M059J (cell line): ENCODE measurements around the gene SFXN1. TPM values are rescaled to one million over a fixed set of nuclear protein-coding genes. Genes with fewer than 3 reads are reported as not detected.

ENCODE experiments used
- DNase-seq: peaks from one replicate; pipeline ENCODE4 v3.0.0-alpha.2; 2012; ENCODE audit warnings: low read depth
- total RNA-seq: library from RNA; depleted of rRNA; stranded (reverse); fragments of >200 nt; shearing (Covaris generic); gene quantifications from 2 replicates; pipeline ENCODE4 v1.2.3, GENCODE V29; 2014

The SFXN1 gene
- total RNA-seq, 1 experiment from 2014 or later: 156 TPM

DNA sequence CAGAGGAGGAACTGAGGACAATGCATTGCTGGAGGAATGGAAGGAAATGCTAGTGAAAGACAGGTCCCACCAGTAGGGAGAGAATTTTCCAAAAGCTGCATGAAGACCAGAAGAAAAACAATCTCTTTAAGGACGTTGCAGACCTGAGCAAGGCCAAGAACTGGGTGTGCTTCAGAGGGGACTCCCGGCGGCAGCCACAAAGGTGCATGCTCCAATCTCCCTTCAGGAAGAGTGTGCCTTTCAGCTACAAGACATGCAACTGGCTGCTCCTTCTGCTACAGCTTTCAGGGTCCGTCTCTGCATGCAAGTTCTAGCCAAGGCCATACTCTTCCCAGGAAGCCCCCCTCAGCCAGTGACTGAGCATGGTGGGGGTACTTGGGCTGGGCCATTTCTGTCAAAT is 62.9 kb downstream of the SFXN1 start:
- DNase-seq: no peak

DNA sequence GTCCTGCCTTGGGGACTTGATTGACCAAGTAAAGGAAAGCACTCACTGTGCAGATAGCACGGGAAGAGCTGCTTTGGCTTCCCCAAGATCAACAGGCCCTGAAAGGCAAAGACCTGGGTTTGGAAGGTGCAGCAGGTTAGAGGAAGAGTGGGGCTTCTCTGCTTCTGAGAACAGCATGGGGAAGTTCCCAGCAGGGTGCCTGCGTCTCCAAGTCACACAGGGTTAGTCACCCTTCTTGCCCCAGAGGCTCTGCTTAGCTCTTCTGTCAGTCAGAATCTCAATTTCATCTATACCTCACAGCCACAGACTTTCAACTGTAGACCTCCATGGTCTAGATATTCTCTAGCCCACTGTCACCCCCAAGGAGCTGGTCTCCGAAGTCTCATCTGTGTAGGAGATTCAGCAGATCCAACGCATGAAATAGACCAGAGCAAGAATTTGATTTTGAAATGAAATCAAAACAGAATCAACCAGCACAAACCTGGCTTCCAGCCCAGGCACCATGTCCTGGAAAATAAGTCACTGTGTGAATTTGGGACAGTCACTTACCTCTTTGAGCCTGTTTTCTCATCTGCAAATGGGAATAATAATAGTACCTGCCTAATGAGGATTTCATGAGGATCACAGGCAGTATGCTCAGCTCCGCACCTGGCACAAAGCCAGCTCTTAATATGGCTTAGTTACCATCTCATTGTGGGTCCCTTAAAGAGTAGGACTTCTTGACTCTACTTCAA is 64.0 kb downstream of the SFXN1 start:
- peak; percentile 7 for DNase-seq

DNA sequence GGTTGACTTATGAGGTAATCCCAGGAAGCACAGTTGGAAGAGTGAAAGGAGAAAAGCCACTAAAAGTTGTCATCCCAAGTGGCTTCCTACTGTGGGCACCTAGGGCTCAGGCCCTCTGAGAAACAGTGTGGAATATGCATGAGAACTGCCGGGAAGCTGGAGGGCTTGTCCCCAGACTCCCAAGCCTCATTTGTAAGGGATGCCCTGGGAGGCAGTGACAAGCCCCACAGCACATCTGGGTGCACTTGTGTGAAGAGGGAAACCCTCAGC is 64.5 kb downstream of the SFXN1 start:
- no peak for DNase-seq

DNA sequence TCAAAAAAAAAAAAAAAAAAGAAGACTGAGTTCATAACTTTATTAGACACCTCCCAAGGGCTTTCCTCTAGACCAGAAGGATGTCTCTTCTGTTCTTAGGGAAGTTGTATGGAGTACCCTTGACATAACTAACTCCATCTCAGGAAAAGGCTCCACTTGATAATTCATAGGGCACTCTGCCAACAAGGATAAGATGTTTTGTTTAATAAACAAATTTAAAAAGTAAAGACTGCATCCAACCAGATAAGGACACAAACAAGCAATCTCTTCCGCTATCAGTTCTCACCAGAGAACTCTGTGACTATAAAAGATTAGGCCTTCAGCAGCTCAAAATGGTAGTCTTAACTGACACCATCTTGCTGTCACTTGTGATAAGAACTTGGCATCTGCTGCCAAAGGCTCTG is 65.8 kb downstream of the SFXN1 start:
- no peak for DNase-seq

DNA sequence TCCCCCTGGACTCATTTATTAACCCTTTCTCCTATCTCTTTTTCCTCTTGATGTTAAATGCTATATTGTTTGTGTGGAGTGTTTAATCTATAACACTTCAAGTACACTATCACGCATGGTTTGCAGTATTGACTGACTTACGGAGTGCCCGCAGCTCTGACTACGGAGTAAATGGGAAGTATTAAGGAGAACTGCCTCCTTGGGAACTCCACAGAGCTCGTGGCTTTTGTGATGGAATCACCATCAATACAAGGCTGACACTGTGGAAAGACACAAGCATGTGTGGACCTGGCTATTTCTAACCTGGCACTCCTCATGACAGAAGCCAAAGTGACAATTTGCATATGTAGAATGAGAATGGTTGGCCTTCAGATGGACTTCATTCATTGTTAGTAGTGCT is 66.2 kb downstream of the SFXN1 start:
- no peak for DNase-seq

DNA sequence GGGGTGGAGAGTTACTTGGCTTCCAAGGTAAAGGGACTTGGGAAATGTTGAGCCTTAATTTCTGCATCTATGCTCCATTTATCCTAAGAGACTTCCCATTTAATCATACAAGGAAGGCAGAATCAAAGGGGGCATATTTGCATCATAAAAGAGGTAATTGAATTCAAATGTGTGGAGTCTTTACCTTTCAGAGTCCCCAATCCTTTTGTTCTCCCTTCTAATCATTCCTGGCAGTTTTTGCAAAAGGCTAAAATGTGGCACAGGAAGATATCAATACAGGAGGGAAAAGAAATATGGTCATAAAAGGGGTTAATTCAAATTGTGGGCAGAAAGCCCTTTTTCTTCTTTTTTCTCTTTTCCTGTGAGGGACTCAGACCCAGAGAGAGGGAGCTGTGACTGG is 69.5 kb downstream of the SFXN1 start:
- no peak for DNase-seq

DNA sequence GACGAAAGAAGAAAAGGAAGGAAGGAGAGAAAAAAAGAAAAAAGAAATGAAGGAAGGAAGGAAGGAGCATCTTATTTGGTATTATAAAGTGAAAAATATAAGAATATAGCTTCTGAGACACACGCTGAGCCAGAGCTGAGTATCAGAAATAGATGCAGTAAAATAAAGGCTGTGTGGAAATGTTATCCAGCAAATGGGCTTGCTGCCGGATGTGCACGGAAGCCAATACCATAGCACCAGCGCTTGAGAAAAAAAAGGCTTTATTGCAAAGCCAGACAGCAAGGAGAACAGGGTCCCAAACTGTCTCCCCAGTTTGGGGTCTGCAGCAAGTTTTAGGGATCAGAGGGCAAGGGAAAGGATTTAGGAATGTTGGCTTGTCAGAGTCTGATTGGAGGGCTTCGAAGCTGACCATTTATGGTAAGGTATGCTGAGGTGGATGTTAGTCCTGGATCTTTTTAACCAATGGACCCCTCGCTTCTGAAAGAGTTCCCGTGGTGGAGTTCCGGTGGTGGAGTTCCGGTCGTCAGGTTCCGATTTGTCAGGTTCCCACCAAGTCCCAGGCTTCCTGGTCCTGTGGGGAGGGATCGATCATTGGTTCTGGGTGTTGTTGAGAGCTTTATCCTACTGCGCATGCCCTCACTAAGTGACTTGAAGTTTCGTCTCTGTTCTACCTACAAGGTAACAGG is 70.4 kb downstream of the SFXN1 start:
- no peak for DNase-seq

DNA sequence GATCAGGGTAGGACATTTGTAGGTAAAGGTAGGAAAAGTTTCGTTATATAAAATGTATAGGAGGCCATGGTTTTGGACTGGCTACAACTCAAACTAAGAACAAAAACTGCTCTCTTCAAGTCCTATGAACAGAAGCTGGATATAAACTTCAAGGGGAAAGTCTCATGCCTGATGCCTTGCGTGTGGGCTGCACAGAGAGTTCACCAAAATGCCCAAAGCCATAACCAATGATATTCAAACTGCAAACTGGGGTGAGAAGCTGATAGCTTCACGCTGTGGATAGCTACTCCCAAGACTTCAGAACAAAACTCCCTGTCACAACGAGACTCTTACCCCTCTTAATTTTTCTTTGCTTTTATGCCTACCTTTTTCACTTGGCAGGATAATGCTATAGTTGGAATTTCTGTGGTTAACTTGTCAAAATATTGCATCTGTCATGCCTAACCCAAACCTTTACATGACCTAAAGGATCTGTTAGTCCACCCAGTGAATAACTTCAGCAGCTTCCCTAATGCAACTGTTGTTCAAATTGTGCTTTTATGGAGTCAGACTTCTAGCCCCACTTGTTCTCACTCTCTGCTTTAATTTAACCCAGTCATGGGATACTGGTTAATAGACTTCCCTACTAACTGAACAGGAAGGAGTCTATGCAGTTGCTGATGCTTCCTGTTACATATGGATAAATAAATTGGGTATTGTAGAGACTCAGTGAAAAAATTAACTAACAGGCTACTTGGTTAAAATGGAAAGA is 71.9 kb downstream of the SFXN1 start:
- no peak for DNase-seq

DNA sequence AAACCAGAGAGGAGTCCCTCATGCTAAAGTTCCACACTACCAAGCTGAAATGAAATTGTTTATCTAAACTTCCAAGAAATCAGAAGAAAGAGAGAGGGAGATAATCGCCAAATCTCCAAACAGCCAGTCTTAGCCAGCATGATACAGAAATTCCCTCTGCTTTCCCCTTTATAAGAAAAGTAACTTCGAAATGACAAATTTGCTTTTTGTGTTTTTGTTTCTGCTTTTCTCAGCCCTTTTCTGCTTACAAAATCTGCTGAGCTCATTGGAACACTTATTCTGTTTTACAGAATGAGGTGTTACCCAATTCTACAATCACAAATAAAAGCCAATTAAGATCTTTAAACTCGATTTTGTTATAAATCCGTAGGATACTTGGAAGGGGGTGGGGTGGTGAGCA is 72.9 kb downstream of the SFXN1 start:
- DNase-seq: no peak

DNA sequence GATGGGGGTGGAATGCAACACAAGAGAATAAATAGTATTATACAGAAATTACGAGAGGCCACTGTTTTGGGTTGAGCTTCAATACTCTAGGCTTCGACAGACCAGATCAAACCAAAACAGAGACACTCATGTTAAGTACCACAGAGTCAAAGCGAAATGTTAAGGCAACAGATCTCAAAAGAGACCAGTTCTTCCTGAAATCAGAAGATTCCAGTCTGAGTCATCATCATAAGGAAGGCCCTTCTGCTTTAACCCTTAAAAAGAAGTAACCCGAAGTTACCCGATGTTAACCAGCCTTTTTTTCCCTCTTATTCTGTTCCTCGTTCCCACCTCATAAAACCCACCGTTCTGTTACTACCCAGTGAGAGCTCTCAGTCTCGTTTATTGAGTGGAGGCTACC is 75.9 kb downstream of the SFXN1 start:
- no peak for DNase-seq

DNA sequence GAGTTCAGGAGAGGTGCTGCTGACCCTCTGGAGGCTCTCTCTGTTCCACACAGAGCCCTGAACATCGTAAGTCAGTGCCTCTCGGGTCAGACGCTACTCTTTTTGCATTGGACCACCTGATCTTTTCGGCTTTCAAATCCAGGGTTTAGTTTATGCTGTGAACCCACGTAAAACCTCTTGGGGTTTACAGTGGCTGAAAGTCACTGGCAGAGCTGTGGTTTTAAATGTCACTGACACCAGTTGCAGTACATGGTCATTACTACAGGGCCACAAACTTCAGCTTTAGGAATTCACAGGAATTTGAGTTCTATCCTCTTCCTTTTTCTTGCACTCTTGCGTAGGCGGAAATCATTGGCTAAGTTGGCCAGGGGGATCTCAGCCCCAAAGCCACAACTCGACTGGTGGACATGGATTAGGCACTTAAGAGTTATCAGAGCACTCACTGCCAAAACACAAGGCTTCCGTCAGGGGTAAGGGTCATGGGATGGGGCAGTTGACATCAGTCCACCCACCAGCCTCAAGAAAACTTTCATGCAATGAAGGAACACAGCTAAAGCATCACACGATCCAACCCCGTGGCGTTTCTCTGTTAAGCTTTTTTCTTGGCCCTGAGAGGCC is 76.9 kb downstream of the SFXN1 start:
- DNase-seq: no peak

DNA sequence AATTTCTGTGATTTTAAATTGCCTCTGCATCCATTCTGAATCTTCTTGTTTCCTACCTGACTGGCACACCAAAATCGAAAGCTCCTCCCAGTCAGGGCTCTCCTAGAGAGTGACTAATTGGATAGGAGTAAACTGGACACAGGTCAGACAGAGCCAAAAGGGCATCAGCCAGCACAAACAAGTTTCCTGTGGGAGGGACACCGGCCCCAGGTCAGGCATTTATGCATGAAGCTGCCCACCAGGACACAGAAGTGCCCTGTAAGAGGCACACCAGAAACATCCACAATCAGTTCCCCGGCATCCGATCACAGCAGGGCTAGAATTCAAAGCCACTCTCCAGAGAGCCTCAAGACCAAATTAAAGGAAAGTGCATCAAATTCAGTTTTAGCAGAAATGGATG is 78.4 kb downstream of the SFXN1 start:
- DNase-seq: no peak

DNA sequence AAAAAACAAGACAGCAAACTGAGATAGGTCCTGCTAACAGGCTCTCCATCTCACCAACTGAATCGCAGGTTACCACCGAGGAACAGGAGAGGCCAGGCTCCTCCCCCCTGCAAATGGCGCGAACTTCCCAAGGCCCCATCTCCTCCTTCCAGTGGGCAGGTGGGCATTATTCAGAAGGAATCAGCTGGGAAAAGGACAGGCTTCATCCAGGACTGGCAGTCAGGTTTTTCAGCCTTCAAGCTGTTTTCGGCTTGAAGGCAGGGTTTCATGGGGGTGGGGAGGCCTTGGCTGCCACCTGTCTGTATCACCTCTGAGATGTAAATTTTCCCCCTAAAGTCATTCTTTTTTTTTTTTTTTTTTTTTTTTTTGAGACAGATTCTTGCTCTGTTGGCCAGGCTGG is 79.4 kb downstream of the SFXN1 start:
- DNase-seq: no peak

DNA sequence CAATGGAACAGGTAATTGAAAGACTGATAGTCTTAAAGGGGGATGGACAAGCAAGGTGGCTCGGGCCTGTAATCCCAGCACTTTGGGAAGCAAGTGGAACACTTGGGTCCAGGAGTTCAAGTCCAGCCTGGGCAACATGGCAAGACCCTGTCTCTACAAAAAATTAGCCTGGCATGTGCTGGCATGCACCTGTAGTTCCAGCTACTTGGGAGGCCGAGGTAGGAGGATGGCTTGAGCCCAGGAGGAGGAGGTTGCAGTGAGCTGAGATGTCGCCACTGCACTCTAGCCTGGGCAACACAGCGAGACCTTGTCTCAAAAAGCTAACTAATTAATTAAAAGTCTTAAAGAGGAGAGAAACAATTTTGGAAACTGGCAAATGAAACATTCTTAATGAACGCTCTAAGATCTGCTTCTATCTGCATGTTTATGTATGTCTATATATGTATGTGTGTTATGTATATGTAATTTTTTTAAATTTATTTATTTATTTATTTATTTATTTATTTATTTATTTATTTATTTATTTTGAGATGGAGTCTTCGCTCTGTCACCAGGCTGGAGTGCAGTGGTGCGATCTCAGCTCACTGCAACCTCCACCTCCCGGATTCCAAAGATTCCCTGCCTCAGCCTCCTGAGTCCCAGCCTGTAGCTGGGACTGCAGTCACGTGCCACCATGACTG is 80.6 kb downstream of the SFXN1 start:
- no peak for DNase-seq

DNA sequence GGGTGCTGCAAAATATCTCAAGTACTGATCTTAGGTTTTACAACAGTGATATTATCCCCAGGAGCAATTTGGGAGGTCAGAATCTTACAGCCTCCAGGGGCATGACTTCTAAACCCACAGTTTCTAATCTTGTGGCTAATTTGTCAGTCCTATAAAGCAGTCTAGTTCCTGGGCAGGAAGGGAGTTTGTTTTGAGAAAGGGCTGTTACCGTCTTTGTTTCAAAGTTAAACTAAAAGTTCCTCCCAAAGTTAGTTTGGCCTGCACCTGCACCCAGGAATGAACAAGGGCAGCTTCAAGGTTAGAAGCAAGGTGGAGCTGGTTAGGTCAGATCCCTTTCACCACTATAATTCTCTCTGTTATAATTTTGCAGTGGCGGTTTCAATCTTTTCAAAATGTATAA is 81.7 kb downstream of the SFXN1 start:
- DNase-seq: no peak

DNA sequence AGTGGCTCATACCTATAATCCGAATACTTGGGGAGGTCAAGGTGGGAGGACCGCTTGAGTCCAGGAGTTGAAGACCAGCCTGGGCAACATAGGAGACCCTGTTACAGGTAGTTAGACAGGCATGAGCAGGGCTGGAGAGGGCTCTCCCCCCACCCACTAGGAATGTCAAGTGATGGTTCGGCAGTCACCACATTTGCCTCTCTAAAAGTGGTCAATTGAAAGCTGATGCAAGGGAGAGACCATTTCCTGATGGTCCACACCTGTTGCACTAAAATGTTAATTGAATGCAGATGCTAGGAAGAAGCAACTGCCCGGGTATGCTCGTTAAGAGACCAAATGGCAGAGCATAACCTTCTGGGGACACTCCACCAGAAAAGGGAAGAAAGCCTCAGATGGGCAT is 82.7 kb downstream of the SFXN1 start:
- no peak for DNase-seq

DNA sequence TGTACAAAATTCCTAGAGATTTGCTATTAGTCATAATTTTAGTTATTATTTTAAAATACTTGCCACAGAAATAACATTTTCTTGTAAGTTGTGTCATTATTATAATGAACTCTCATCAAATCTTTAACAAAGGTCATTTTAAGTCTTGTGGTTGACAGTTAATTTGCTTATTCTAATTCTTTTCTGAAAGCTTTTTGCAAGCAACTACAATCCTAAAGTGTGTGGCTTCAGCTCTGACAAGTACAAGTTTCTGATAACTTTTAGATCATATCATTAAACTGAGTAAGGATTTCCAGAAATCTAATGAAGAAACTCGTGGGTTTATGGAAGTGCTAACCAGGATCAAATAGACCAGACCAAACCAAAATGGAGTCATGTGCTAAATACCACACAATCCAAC is 86.4 kb downstream of the SFXN1 start:
- no peak for DNase-seq

DNA sequence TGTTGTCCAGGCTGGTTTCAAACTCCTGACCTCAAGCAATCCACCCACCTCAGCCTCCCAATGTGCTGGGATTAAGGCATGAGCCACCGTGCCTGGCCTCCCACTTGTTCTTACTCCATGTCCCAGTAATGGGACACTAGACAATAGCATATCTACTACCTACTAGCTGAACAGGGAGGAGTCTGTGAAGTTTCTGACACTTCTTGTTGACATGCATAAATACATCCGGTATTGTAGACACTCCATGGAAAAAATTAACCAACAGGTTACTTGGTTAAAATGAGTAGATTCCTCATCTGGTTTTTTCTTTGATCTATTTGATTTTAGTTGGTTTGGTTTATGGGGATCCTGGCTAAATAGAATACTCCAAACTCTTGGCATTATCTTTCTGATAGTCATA is 88.3 kb downstream of the SFXN1 start:
- no peak for DNase-seq

DNA sequence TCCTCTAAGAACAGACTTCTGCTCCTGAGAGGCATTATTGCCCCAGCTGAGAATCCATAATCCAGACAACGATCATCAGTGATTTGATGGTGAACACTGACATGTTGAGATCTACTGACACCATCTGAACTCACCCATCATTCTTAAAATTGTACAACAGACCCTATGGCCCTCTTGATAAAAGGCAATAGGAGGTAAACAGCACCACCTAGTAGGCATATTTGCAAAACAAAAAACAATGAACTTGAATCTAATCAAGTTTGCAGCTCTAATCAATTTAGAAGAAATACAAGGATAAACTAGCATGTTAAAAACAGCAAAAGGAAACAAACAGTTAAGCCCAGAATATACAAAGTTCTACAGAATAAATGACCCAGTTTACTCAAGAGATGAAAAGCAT is 89.6 kb downstream of the SFXN1 start:
- no peak for DNase-seq

DNA sequence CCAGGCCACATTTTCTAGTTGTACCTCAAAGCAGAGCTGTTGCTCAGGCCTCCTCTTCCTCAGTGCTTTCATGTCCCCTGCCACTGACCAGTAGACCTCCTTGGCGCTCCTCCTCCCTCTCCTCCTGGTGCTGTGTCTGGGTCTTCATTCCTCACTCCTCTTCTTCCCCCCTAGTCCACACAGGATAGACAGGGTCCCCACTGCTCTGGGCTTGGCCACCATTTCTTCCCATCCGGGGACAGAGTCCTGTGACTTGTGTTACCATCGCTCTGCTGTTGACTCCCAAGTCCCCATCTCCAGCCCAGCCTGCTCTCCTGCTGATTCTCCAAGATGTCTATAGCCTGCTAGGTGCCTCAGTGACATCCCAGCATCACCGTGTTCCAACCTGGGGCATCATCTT is 91.3 kb downstream of the SFXN1 start:
- DNase-seq: no peak

DNA sequence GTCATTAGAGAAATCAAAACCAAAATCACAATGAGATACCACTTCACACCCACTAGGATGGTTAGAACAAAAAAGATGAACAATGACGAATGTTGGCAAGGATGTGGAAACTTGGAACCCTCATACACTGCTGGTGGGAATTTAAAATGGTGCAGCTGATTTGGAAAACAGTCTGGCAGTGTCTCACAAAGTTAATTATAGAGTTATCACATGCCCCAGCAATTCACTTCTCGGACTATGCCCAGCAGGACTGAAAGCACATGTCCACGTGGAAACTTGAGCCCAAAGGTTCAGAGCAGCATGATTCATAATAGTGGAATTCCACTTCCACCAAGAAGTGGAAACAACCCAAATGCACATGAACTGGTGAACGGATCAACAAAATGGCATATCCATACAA is 94.5 kb downstream of the SFXN1 start:
- DNase-seq: peak; percentile 74
